Mononuclear cell (primary cell): ENCODE measurements around the gene SSBP1. TPM values are rescaled to one million over a fixed set of nuclear protein-coding genes. Genes with fewer than 3 reads are reported as not detected.
"Not testable (repeated sequence)": the region's sequence is repeated elsewhere in the genome, so short reads cannot be mapped to it uniquely, and the experiment has no call there.

Experiments used
- H3K27me3 ChIP-seq: 2 replicates; pipeline ENCODE4 v1.6.0; 2011; ENCODE audit warnings: low read length, control low read depth; ENCODE audit not compliant: insufficient read depth
- H3K4me1 ChIP-seq: 2 replicates; pipeline ENCODE4 v1.5.1; 2011; ENCODE audit warnings: mild to moderate bottlenecking, low read length, control low read depth; ENCODE audit not compliant: insufficient read depth
- H3K4me3 ChIP-seq: 2 replicates; pipeline ENCODE4 v1.5.1; 2011; ENCODE audit warnings: mild to moderate bottlenecking, low read length, moderate library complexity
- H3K9me3 ChIP-seq: 2 replicates; pipeline ENCODE4 v1.5.1; 2011; ENCODE audit warnings: low read depth, mild to moderate bottlenecking, control low read depth, low read length
- total RNA-seq: library from RNA; depleted of rRNA; stranded (reverse); fragments of >200 nt; gene quantifications from one replicate; pipeline ENCODE4 v1.2.3, GENCODE V29; 2012

SSBP1 gene
- total RNA-seq, 1 donor = 94.9 TPM

- H3K27me3 ChIP-seq = no peaks in the 10 kb centered on the region
- no peaks in the 10 kb centered on the region for H3K9me3 ChIP-seq
- no peaks in the 10 kb centered on the region for H3K4me1 ChIP-seq
- H3K4me3 ChIP-seq = no peak overlapping the region
Measured at GRCh38 chr7:141717450-141717849, 20.7 kb upstream of the SSBP1 start.

- Histone ChIP-seq H3K4me3 (no peak overlapping the region), H3K4me1 (no peaks in the 10 kb centered on the region), H3K27me3 (no peaks in the 10 kb centered on the region), H3K9me3 (no peaks in the 10 kb centered on the region)
Measured at GRCh38 chr7:141722529-141722928, 15.6 kb upstream of the SSBP1 start.

GRCh38 chr7:141729020-141729419 lies 9.1 kb upstream of the SSBP1 start:
- Histone ChIP-seq H3K9me3 (no peaks in the 10 kb centered on the region), H3K4me3 (no peak overlapping the region), H3K27me3 (no peaks in the 10 kb centered on the region), H3K4me1 (no peaks in the 10 kb centered on the region)

DNA sequence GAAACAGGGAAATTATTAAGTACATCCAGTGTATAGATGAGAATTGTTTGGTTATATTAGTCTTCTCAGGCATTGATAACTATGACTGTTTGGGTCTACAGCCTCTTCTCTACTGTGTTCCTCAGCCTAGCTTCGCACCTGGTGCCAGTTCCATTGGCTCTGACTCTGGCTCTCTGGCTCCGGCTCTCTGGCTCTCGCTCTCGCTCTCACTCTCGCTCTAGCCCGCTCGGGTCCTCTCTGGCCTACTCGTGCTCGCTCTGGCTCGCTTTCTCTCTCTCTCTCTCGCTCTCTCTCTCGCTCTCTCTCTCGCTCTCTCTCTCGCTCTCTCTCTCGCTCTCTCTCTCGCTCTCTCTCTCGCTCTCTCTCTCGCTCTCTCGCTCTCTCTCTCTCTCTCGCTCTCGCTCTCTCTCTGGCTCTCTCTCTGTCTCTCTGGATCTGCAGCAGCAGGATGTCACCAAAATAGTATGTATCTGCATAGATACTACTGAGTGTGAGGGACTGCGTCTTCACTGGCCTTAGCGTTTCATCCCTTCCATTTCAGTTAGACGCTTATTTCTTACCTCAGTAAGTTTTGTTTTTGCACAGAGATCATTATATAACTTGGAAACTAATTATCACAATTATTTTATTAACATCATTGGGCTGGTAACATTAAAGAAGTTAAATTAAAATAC lies 6.5 kb upstream of the SSBP1 start:
- Histone ChIP-seq H3K4me3 (no peak overlapping the region), H3K4me1 (no peaks in the 10 kb centered on the region), H3K9me3 (no peaks in the 10 kb centered on the region), H3K27me3 (no peaks in the 10 kb centered on the region)

DNA sequence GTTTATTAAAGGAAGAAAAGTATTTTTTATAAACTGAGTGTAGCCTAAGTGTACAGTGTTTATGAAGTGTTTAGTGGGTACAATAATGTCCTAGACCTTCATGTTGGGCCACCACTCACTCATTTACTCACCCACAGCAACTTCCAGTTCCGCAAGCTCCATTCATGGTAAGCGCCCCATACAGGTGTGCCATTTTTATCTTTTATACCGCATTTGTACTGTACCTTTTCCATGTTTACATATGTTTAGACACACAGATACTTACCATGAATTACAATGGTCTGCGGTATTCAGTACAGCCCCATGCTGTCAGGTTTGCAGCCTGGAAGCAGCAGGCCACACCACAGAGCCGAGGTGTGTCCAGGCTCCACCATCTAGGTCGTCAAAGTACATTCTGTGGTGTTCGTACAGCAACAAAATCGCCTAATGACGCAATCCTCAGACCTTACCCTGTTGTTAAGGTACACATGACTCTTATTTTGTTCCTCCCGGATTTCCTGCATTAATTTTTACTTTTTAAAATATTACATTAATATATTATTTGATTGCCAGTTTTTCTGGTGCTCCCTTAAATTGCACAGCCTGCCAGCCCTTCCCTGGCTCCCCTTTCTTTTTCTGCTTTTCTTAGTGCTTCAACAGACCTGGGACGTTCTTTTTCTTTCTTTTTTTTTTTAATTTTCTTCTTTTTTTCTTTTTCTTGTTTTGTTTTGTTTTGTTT lies 881 bp upstream of the SSBP1 start:
- Histone ChIP-seq H3K4me1 (peaks cover 30% of the 10 kb centered on the region), H3K9me3 (no peaks in the 10 kb centered on the region), H3K4me3 (peak overlapping the region; percentile 87)

DNA sequence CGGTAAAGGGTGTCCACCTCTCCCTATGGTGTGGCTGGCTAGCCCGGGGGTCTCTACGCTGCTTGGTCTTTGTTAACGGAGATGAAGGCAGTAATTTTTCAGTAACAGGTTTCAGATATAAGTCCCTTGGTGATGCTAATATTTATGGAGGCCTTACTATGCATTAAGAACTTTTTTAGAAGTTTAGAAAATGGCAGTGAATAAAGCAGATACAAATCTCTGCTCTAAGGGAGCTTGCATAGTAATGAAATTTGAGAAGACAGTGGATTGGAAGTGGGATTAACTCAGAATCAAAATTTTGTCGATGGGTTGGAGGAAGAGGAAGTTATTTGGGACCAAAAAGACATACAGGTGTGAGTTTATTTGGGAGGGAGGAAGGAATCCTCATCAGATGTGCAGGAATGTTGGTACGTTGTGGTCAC lies 445 bp downstream of the SSBP1 start:
- Histone ChIP-seq H3K4me1 (peaks cover 30% of the 10 kb centered on the region), H3K9me3 (no peaks in the 10 kb centered on the region), H3K27me3 (no peaks in the 10 kb centered on the region), H3K4me3 (peak overlapping the region; percentile 87)

More for the DNA sequence above, 881 bp upstream of the SSBP1 start:
- no peaks in the 10 kb centered on the region for H3K27me3 ChIP-seq

DNA sequence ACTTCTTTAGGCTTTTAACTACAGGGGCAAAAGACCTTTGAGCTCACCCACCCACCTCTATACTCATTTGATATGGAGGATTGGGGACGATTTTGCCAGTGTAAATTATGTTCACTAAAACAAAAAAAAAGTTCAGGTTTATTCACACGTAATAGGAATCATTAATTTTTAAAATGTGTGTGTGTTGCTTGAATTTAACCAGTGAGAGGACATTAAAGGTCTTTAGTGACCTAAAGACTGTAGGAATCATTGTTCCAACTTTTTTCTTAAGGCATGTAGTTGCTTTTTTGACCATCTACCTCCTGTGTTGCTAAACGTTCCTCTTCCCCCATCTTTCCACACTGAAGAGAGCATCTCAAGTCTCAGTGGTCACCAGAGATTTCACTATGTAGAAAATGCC lies 1.1 kb downstream of the SSBP1 start:
- H3K4me3 ChIP-seq = no peak overlapping the region

GRCh38 chr7:141742229-141742628 lies 4.1 kb downstream of the SSBP1 start:
- H3K4me1 ChIP-seq = peaks cover 26% of the 10 kb centered on the region
- H3K4me3 ChIP-seq = no peak overlapping the region
- H3K27me3 ChIP-seq = no peaks in the 10 kb centered on the region
- H3K9me3 ChIP-seq = no peaks in the 10 kb centered on the region

More for the DNA sequence above, 1.1 kb downstream of the SSBP1 start:
- Histone ChIP-seq H3K27me3 (no peaks in the 10 kb centered on the region), H3K9me3 (no peaks in the 10 kb centered on the region), H3K4me1 (peaks cover 30% of the 10 kb centered on the region)

GRCh38 chr7:141744131-141744530 lies 6.0 kb downstream of the SSBP1 start:
- no peak overlapping the region for H3K4me3 ChIP-seq
- no peaks in the 10 kb centered on the region for H3K27me3 ChIP-seq
- H3K4me1 ChIP-seq = peaks cover 16% of the 10 kb centered on the region
- H3K9me3 ChIP-seq = no peaks in the 10 kb centered on the region

DNA sequence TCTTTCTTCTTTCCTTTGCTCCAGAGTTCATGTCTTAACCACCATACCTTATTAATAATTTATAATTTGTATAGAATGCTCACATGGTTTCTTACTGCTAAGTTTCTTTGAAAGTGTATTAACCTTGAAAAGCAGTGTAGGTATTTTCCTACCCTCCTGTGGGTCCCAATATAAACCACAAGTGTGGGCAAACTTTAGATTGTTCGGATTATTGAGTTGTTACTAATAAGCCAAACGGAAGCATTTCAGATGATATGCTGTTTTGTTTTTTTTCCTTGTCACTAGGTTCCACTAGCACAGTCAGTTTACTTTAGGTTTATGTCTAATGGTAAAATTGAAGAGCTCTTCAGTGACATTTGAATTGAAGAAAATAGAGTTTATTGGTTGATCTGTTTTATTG lies 10.2 kb downstream of the SSBP1 start:
- Histone ChIP-seq H3K27me3 (no peaks in the 10 kb centered on the region), H3K9me3 (peaks cover 29% of the 10 kb centered on the region), H3K4me3 (no peak overlapping the region), H3K4me1 (no peaks in the 10 kb centered on the region)

DNA sequence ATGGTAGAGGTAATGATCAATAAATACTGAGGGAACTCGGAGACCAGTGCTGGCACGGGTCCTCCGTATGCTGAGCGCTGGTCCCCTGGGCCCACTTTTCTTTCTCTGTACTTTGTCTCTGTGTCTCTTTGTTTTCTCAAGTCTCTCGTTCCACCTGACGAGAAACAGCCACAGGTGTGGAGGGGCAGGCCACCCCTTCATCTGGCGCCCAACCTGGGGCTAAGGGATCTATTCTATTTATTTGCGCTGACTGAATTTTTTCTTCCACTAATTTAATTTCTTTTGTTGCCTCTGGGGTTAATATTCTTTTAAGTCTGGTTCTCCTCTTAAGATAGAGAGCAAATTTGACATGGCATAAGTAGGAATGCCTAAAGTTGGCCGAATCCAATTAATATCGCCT lies 13.7 kb downstream of the SSBP1 start:
- not testable (repeated sequence) for H3K4me3 ChIP-seq, H3K27me3 ChIP-seq, H3K4me1 ChIP-seq
- H3K9me3 ChIP-seq = peaks cover 29% of the 10 kb centered on the region

- H3K27me3 ChIP-seq = no peaks in the 10 kb centered on the region
- H3K4me1 ChIP-seq = no peaks in the 10 kb centered on the region
- peaks cover 29% of the 10 kb centered on the region for H3K9me3 ChIP-seq
- no peak overlapping the region for H3K4me3 ChIP-seq
Measured at GRCh38 chr7:141752634-141753033, 14.5 kb downstream of the SSBP1 start.

DNA sequence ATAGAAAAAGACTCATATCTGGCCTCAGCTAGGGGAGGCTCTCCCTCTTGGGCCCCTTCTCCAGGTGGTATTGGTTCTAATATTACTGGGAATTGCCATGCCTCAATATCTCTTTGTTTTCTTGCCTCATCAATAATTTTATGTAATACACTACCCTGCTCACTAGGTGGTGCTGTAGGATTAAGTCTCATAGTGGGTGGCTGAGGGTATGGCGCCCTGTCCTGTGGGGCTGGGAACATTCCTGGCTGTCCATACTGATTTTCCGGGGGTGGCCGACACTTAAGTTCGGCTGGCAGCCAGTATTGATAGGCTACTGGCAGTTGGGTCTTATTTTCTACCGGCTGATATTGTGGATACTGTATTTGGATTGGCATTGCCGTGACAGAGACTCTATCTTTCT lies 16.8 kb downstream of the SSBP1 start:
- Histone ChIP-seq H3K4me1 (no peaks in the 10 kb centered on the region), H3K4me3 (no peak overlapping the region), H3K27me3 (no peaks in the 10 kb centered on the region), H3K9me3 (peaks cover 29% of the 10 kb centered on the region)

DNA sequence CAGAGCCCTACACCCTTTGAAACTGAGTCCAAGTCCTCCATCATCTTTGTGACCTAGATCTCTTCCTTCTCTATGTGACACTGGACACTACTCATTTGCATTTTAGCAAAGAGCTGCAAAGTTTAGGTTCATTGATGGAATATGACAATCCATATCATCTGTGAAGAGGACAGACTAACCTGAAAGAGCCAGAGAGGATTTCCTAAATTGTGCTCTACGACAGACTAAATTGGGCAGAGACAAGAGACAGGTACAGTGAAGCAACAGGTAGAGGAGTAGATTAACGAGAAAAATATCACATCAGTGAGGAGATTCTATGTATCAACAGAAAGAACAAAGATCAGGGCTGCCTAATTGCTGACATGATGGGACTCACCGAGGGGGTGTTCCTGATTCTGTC lies 25.6 kb downstream of the SSBP1 start, which contains the start of gene TAS2R3:
Gene TAS2R3, plus strand, starts transcription at position 301 of the 400 bp plus-strand sequence. Its CDS starts 62 bp downstream, at position 363.
- Histone ChIP-seq H3K9me3 (no peaks in the 10 kb centered on the region), H3K4me1 (no peaks in the 10 kb centered on the region), H3K4me3 (no peak within 1 kb of the TSS), H3K27me3 (no peaks in the 10 kb centered on the region)

DNA sequence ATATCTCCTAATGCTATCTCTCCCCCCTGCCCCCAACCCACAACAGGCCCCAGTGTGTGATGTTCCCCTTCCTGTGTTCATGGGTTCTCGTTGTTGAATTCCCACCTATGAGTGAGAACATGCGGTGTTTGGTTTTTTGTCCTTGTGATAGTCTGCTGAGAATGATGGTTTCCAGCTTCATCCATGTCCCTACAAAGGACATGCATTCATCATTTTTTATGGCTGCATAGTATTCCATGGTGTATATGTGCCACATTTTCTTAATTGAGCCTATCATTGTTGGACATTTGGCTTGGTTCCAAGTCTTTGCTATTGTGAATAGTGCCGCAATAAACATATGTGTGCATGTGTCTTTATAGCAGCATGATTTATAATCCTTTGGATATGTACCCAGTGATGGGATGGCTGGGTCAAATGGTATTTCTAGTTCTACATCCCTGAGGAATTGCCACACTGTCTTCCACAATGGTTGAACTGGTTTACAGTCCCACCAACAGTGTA lies 32.0 kb downstream of the SSBP1 start:
- not testable (repeated sequence) for H3K9me3 ChIP-seq, H3K4me3 ChIP-seq, H3K4me1 ChIP-seq, H3K27me3 ChIP-seq
